ENCODE measurements around the gene WDR37.

- TF ChIP-seq YY1 (IDR thresholded peaks at IDR 0.05; ENCODE audit: insufficient read depth, insufficient read length), result no peak
- TF ChIP-seq SUZ12 (IDR thresholded peaks at IDR 0.05; ENCODE audit: extremely low read depth, insufficient read depth, insufficient read length), result no peak
- no peak for TF ChIP-seq ZNF274 (IDR thresholded peaks at IDR 0.05; ENCODE audit: low read depth, low read length)
Observed at GRCh38 chr10:1114315-1114714, 58.1 kb downstream of the WDR37 start.

Data from NT2/D1 (cell line).